DMS79 treated with DMSO at 0.1 percent for 48 hours (cell line): ENCODE results near the gene IQCK.
"Not testable (repeated sequence)": the region's sequence is repeated elsewhere in the genome, so short reads cannot be mapped to it uniquely, and the experiment has no call there.

ENCODE experiments used
- DNase-seq: peaks from one replicate; lab custom pipeline; 2025; lab: John Stamatoyannopoulos, UW

The IQCK gene

DNA sequence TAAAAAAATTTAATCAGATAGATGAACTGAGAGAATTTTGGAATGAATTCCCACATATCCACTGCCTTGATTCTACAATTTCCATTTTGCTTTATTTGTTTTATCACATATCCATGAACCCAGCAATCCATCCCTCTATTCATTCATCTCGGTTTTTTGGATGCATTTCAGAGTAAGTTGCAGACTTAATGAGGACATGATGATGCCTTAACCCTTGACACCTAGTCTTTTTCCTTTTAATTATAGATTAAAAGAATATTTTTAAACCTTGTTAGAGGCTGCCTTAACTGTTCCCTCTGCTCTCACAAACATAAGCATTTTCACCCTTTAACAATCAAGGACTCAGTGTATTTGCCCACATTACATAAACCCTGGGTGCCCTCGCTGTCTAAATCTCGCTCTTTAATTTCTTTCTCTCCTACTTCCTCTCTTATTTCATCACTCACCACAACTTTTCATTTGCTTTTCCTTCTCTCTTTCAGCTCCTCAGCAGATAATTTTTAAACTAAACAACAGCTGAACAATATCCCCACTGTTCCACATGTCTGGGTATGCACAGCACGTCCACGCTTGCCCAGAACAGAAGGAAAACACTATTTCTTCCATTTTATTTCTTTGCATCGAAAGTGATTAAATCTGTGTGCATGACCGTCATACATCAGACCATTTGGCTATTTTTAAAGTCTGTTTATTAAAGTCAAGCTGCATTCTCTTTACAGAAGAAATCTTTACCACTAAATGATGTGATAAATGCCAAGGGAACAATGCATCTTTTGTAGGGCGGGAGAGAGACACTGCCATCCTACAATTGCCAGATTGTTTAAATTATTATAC lies 39.9 kb downstream of the IQCK start:
- DNase-seq = no peak

- DNase-seq = no peak
Observed at GRCh38 chr16:19760356-19761060, 42.4 kb downstream of the IQCK start.

- DNase-seq = no peak
Observed at GRCh38 chr16:19765860-19766553, 47.9 kb downstream of the IQCK start.

- DNase-seq = no peak
Observed at GRCh38 chr16:19766554-19766884, 48.4 kb downstream of the IQCK start.

- no peak for DNase-seq
Observed at GRCh38 chr16:19766988-19767387, 48.9 kb downstream of the IQCK start.

GRCh38 chr16:19767497-19767896 lies 49.4 kb downstream of the IQCK start:
- DNase-seq = no peak

GRCh38 chr16:19769239-19769638 lies 51.2 kb downstream of the IQCK start:
- no peak for DNase-seq

- DNase-seq = no peak
Observed at GRCh38 chr16:19771040-19771439, 53.0 kb downstream of the IQCK start.

DNA sequence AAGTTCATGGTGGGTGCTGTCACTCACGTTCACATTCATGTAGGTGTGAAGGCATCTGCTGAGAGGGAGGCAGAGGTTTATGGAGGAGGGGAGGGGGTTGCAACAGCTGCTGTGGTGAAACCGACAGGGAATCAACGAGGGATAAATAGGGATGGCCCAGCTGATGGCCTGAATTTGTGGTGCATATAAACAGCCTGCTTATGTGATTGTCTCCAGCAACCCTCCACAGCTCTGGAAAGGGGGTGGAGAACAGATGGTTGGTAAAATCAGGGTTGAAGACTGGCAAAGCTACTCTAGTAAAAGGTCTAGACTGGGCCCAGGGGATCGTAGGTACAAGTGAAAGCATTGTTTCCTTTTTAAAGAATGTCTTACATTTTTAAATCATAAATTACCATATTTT lies 53.7 kb downstream of the IQCK start:
- DNase-seq = no peak

GRCh38 chr16:19774024-19774423 lies 56.0 kb downstream of the IQCK start:
- DNase-seq = no peak

- DNase-seq = no peak
Observed at GRCh38 chr16:19776147-19776546, 58.1 kb downstream of the IQCK start.

GRCh38 chr16:19776565-19776964 lies 58.5 kb downstream of the IQCK start:
- DNase-seq = no peak

DNA sequence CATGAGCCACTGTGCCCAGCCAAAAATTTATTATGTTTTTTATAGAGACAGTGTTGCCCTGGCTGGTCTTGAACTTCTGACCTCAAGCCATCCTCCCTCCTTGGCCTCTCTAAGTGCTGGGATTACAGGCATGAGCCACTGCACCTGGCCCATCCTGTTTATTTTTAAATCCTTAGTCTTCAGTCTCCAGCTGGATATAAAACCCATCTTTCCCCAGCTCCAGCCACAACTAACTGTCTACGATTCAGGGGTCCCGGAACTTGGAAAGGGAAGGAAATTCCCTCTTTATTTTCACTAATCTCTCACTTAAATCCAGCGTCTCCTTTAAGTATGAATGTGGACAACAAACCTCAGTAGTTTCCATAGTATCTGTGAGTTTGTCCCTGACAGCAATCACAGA lies 62.2 kb downstream of the IQCK start:
- no peak for DNase-seq

- DNase-seq = no peak
Observed at GRCh38 chr16:19781226-19781625, 63.2 kb downstream of the IQCK start.

- DNase-seq = no peak
Observed at GRCh38 chr16:19783363-19784182, 65.5 kb downstream of the IQCK start.

DNA sequence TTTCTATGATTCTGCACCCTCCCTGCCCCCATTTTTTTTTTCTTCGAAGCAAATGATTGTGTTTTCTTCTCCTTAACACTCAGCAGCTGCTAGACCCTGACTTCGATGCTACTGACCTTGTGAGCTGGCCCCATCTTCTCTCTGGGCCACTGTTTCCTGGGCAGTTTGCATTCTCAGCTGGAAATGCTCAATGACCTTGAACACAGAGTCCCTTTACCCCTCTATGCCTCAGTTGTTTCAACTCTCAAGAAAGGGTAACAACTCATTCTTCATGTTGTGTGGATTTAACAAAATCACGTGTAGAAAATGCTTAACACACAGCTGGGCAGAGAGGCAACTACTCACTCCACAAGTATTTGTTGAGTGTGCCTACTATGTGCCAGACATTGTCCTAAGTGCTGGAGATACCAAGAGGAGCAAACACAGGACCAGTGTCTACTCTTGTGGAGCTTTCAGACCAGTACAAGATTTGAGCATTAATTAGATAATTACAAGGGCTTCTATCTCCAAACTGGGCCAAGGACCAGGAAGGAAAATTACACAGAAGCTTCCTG lies 66.2 kb downstream of the IQCK start:
- no peak for DNase-seq

DNA sequence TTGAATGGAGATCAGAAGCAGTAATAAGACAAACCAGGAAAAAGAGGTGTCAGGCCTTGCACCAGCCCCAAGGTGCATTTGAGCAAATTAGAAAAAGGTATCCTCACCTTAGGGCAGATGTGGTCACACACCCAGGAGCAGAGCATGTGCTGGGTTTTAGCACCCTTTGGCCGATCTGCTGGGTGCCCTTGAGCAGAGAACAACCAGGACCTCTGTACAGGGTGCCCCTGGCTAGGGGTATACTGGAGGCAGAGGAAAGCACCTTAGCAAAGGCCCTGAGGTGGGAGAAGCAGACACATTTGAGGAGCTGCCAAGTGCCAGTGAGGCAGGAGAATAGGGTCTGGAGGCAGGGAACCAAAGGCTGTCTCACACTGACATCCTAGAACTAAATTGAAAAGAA lies 67.0 kb downstream of the IQCK start:
- no peak for DNase-seq

DNA sequence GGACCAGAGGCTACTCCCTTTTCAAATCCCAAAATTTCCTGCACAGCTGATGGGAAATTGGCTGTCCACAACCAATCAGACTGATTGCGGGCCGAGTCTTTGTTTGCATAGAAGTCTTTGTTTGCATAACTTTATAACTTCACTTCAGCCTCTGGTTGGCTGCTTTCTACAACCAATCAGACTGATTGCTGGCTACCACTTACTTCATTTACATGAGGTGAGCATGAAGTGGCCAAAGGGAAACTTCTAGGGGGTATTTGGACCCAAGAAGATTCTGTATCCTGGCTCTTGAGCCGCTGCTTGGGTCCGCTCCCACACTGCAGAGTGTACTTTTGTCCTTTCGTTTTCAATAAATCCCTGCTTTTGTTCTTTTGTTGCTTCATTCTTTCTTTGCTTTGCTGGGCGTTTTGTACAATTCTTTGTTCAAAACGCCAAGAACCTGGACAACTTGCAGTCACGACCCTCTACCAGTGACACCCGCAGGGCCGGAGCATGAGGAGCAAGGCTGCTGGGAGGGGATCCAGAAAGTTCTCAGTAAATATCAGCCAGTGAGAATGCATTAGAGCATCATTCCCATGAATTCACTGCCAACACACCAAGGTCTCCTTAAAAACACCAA lies 67.5 kb downstream of the IQCK start:
- no peak for DNase-seq

DNA sequence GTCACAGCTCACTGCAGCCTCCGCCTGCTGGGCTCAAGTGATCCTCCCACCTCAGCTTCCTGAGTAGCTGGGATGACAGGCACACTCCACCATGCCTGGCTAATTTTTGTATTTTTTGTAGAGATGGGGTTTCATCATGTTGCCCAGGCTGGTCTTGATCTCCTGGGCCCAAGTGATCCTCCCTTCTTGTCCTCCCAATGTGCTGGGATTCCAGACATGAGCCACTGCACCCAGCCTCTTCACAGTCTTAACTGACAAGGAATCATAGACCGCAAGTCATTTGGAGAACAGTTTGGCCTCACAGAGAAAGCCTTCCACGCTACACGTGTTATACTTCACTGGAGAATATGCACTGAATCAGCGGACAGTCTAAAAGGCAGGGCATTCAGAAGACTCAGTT lies 83.3 kb downstream of the IQCK start:
- DNase-seq = not testable (repeated sequence)

GRCh38 chr16:19801824-19802223 lies 83.8 kb downstream of the IQCK start:
- DNase-seq = not testable (repeated sequence)

- no peak for DNase-seq
Observed at GRCh38 chr16:19802612-19803011, 84.5 kb downstream of the IQCK start.
